Endothelial cell of umbilical vein (primary cell): ENCODE results near the gene KCNN1. TPM values are rescaled to one million over a fixed set of nuclear protein-coding genes. Genes with fewer than 3 reads are reported as not detected.
A peak's percentile ranks its signal among the peaks of the same experiment; 100 is the strongest.

Experiments used
- BruUV-seq: library from RNA; stranded (reverse); fragments of 400-500 nt; replicated peaks from 2 replicates; lab custom pipeline; 2021; lab: Mats Ljungman, UMichigan
- CTCF ChIA-PET: fragments of 300-600, 350-600 bp; sonication (Branson Sonifier 250); formaldehyde crosslinking; loops from one replicate; lab custom pipeline; 2021; ENCODE audit warnings: antibody characterized with exemption, inconsistent platforms; lab: Charles Lee
- POLR2A ChIA-PET: fragments of 300-600, 350-600 bp; sonication (Branson Sonifier 250); formaldehyde crosslinking; loops from one replicate; lab custom pipeline; 2021; ENCODE audit warnings: antibody characterized with exemption, inconsistent platforms; lab: Charles Lee
- DNase-seq: peaks from one replicate; pipeline ENCODE4 v3.0.0-alpha.2; 2011; ENCODE audit warnings: low read depth, low spot score
- FAIRE-seq: peaks from 2 replicates; lab custom pipeline; 2011; peaks lifted over from hg19 to GRCh38; lab: Jason Lieb, UNC
- H2AFZ ChIP-seq: 2 replicates; pipeline ENCODE4 v1.6.0; 2012; ENCODE audit warnings: low read depth, low read length, control low read depth, inconsistent platforms
- H3K27ac ChIP-seq: 2 replicates; pipeline ENCODE4 v1.5.1; 2011; ENCODE audit warnings: low read depth, mild to moderate bottlenecking, control low read depth, low read length, moderate library complexity; ENCODE audit not compliant: insufficient read depth
- H3K27me3 ChIP-seq, 2 experiments: 2 replicates each; pipeline versions ENCODE4 v1.6.0 to v1.6.1; 2011; ENCODE audit warnings: low read length in 2 of 2, mixed read lengths in 1 of 2; ENCODE audit not compliant: control insufficient read depth in 2 of 2, insufficient read depth in 2 of 2
- H3K36me3 ChIP-seq, 2 experiments: 2 replicates in 1 of 2; 3 replicates in 1 of 2; pipeline ENCODE4 v1.5.1; 2011; ENCODE audit warnings: low read length in 2 of 2, mild to moderate bottlenecking in 1 of 2, moderate library complexity in 1 of 2; ENCODE audit not compliant: control insufficient read depth in 2 of 2, insufficient read depth in 2 of 2; ENCODE audit errors: extremely low read depth in 1 of 2
- H3K4me1 ChIP-seq: 3 replicates; pipeline ENCODE4 v1.5.1; 2011; ENCODE audit warnings: mild to moderate bottlenecking, low read length; ENCODE audit not compliant: control insufficient read depth, insufficient read depth; ENCODE audit errors: extremely low read depth
- H3K4me2 ChIP-seq: 2 replicates; pipeline ENCODE4 v1.6.1; 2011; ENCODE audit warnings: low read length, control low read depth, mixed read lengths; ENCODE audit not compliant: insufficient read depth
- H3K4me3 ChIP-seq, 3 experiments: fragments of 200-600 bp in 1 of 3; sonication (generic), shearing (Covaris generic) in 1 of 3; replicated peaks in 1 of 3; 2 replicates each; pipeline ENCODE4 v1.5.1; 2011 to 2016; ENCODE audit warnings: control low read depth in 3 of 3, low read length in 3 of 3, mild to moderate bottlenecking in 2 of 3, inconsistent platforms in 1 of 3, low read depth in 1 of 3, moderate library complexity in 1 of 3; ENCODE audit not compliant: insufficient read depth in 1 of 3
- H3K79me2 ChIP-seq: 2 replicates; pipeline ENCODE4 v1.6.0; 2012; ENCODE audit warnings: low read length, inconsistent platforms; ENCODE audit not compliant: control insufficient read depth, insufficient read depth
- H3K9ac ChIP-seq: replicated peaks from 2 replicates; pipeline ENCODE3; 2011; ENCODE audit warnings: low read length, control low read depth; ENCODE audit not compliant: insufficient read depth; ENCODE audit errors: extremely low read depth
- H3K9me1 ChIP-seq: replicated peaks from 3 replicates; pipeline ENCODE4 v1.6.0; 2011; ENCODE audit warnings: mild to moderate bottlenecking, low read length; ENCODE audit not compliant: control insufficient read depth, insufficient read depth; ENCODE audit errors: extremely low read depth
- H3K9me3 ChIP-seq: replicated peaks from 2 replicates; pipeline ENCODE4 v1.5.1; 2012; ENCODE audit warnings: low read length, inconsistent platforms; ENCODE audit not compliant: control insufficient read depth, insufficient read depth
- H4K20me1 ChIP-seq: replicated peaks from 2 replicates; pipeline ENCODE3; 2011; ENCODE audit warnings: mild to moderate bottlenecking, low read length; ENCODE audit not compliant: control insufficient read depth, insufficient read depth; ENCODE audit errors: extremely low read depth
- EZH2 ChIP-seq: IDR thresholded peaks from 2 replicates; pipeline ENCODE4 v1.6.1; 2012; ENCODE audit warnings: borderline replicate concordance, low read depth, mild to moderate bottlenecking, moderate library complexity, low read length, inconsistent platforms; ENCODE audit not compliant: severe bottlenecking
- FOS ChIP-seq: IDR thresholded peaks from 2 replicates; pipeline ENCODE4 v1.6.1; 2011; ENCODE audit warnings: mild to moderate bottlenecking, low read length, moderate library complexity, borderline replicate concordance; ENCODE audit not compliant: insufficient read depth
- GATA2 ChIP-seq: IDR thresholded peaks from 2 replicates; pipeline ENCODE4 v1.7.0; 2011; ENCODE audit warnings: low read depth, mild to moderate bottlenecking, moderate library complexity, mixed read lengths, low read length; ENCODE audit not compliant: insufficient read length, insufficient read depth
- JUN ChIP-seq: IDR thresholded peaks from 2 replicates; pipeline ENCODE4 v1.6.1; 2011; ENCODE audit warnings: borderline replicate concordance, low read depth; ENCODE audit not compliant: insufficient read length, insufficient read depth
- MYC ChIP-seq: IDR thresholded peaks from one replicate; pipeline ENCODE4 v1.6.1; 2011; ENCODE audit warnings: mild to moderate bottlenecking, low read depth, low read length
- POLR2A ChIP-seq: IDR thresholded peaks from 2 replicates; pipeline ENCODE4 v1.6.1; 2012; ENCODE audit warnings: low read depth, mild to moderate bottlenecking, control low read depth, low read length
- POLR2AphosphoS5 ChIP-seq: IDR thresholded peaks from 2 replicates; pipeline ENCODE4 v1.6.1; 2012; ENCODE audit warnings: low read depth, mild to moderate bottlenecking, control low read depth, low read length, moderate library complexity; ENCODE audit not compliant: insufficient read depth
- dilution Hi-C: fragments of 300-500 bp; cut with MboI; formaldehyde crosslinking; loops from one replicate; pipeline ENCODE4 v1.15.0; 2019; ENCODE audit warnings: low sequenced_read_pairs; ENCODE audit not compliant: extremely low pct_ligation_motif_present
- intact Hi-C: fragments of 100-400 bp; cut with micrococcal nuclease; formaldehyde crosslinking; loops from one replicate; pipeline ENCODE4 v1.10.0; 2022
- polyA plus RNA-seq, 4 experiments: library from polyadenylated mRNA; depleted of rRNA in 3 of 4; stranded (reverse) in 3 of 4; unstranded in 1 of 4; fragments of >200 nt; gene quantifications; 2 replicates each; pipeline versions ENCODE4 v1.2.1 to v1.2.3, GENCODE V29; 2011 to 2012; ENCODE audit warnings: missing spikeins in 1 of 4
- total RNA-seq: library from RNA; stranded (reverse); gene quantifications from 2 replicates; pipeline ENCODE4 v1.2.3, GENCODE V29; 2021
- TF ChIP-seq, protein P1 (sequence below), 2 donors: IDR thresholded peaks; 1 replicate in 1 of 2; 2 replicates in 1 of 2; pipeline ENCODE4 v1.5.1; 2011; ENCODE audit warnings: low read length in 2 of 2, mild to moderate bottlenecking in 2 of 2, moderate library complexity in 2 of 2, control low read depth in 1 of 2, inconsistent platforms in 1 of 2, low read depth in 1 of 2; ENCODE audit not compliant: insufficient read depth in 1 of 2; ENCODE audit errors: extremely low read depth in 1 of 2
- TF ChIP-seq, protein P2 (sequence below): IDR thresholded peaks from 2 replicates; pipeline ENCODE4 v1.6.1; 2011; ENCODE audit not compliant: insufficient read depth, insufficient read length

Gene KCNN1
- total and polyA plus RNA-seq, 2 donors (not counting 3 experiments of a cell fraction or from before 2014, with no cell fraction given) = 0.18 to 0.80 TPM

DNA sequence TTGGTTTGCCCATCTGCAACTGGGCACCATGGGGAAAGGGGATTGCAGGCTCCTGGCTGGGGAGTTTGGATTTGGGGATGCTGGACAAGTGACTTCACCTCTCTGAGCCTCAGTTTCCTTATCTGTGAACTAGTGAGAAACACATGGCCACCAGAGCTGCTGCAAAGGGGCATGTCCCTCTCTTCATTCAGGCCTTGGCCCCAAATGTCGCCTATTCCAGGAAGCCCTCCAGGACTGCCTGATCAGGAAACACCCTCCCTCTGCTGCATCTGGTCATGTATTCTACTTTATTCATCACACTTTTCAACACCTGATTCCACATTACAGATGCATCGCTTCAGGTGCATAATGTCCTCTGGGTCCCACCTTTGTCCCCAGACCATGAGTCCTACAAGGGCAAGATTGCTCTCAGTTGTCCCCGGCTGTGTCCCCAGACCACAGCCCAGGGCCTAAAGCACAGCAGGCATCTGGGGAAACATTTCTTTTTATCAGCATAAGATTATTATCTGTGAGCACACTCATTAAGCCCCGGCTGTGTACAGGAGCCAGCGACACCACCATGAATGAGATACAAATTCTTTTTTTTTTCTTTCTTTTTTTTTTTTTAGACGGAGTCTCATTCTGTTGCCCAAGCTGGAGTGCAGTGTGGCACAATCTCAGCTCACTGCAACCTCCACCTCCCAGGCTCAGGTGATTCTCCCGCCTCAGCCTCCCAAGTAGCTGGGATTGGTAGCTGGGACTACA, 78.6 kb downstream of the KCNN1 start:
- CTCF ChIA-PET = interaction anchor here (1.0 kb wide), 1 partner anchor 12 kb away, joined by 3 read pairs; no protein-coding TSS in a partner anchor
- no peaks in the 10 kb centered on the region for H3K36me3 ChIP-seq
- peak overlapping the region; percentile 41 for H2AFZ ChIP-seq
- intact Hi-C loops = no loop called here
- H4K20me1 ChIP-seq = no peaks in the 10 kb centered on the region
- POLR2A ChIA-PET = no interaction called here
- peaks cover 5% of the 10 kb centered on the region for H3K4me1 ChIP-seq
- TF ChIP-seq GATA2 = no peak
- TF ChIP-seq, protein P1, sequence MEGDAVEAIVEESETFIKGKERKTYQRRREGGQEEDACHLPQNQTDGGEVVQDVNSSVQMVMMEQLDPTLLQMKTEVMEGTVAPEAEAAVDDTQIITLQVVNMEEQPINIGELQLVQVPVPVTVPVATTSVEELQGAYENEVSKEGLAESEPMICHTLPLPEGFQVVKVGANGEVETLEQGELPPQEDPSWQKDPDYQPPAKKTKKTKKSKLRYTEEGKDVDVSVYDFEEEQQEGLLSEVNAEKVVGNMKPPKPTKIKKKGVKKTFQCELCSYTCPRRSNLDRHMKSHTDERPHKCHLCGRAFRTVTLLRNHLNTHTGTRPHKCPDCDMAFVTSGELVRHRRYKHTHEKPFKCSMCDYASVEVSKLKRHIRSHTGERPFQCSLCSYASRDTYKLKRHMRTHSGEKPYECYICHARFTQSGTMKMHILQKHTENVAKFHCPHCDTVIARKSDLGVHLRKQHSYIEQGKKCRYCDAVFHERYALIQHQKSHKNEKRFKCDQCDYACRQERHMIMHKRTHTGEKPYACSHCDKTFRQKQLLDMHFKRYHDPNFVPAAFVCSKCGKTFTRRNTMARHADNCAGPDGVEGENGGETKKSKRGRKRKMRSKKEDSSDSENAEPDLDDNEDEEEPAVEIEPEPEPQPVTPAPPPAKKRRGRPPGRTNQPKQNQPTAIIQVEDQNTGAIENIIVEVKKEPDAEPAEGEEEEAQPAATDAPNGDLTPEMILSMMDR (IDR thresholded peaks at IDR 0.05; ENCODE audit: extremely low read depth in 1 of 2, insufficient read depth in 1 of 2, low read depth in 1 of 2, low read length in 2 of 2) = no peak
- no peak for TF ChIP-seq POLR2A
- TF ChIP-seq, protein P2, sequence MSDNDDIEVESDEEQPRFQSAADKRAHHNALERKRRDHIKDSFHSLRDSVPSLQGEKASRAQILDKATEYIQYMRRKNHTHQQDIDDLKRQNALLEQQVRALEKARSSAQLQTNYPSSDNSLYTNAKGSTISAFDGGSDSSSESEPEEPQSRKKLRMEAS = no peak
- TF ChIP-seq POLR2AphosphoS5 = no peak
- no peak for TF ChIP-seq EZH2
- TF ChIP-seq MYC = no peak
- no peak for TF ChIP-seq FOS
- TF ChIP-seq JUN = no peak
- H3K27me3 ChIP-seq = peaks cover 9 to 11% of the 10 kb centered on the region in 2 experiments
- no peak overlapping the region for H3K9ac ChIP-seq
- no peaks in the 10 kb centered on the region for H3K9me3 ChIP-seq
- FAIRE-seq = no peak
- H3K9me1 ChIP-seq = no peaks in the 10 kb centered on the region
- dilution Hi-C loops = no loop called here
- H3K79me2 ChIP-seq = no peaks in the 10 kb centered on the region
- no peak for DNase-seq
- H3K4me2 ChIP-seq = peak overlapping the region; percentile 25
- no TSS peak for BruUV-seq
- no peak overlapping the region for H3K27ac ChIP-seq
- H3K4me3 ChIP-seq = peak overlapping the region in 1 of 3 experiments; percentile 1
